HepG2 (cell line): Measurements from ENCODE around the gene SIAH2.

Experiments used
- CREB1 ChIP-seq, 2 experiments: fragments of 450-650 bp in 1 of 2; IDR thresholded peaks; 2 replicates each; pipeline ENCODE4 v1.6.1; 2016 to 2017; ENCODE audit warnings: control low read depth in 1 of 2, mild to moderate bottlenecking in 1 of 2, missing compliant biosample characterization in 1 of 2, missing genetic modification characterization in 1 of 2
- EZH2 ChIP-seq: conservative IDR thresholded peaks from 2 replicates; pipeline ENCODE4 v1.6.1; 2012; ENCODE audit warnings: mild to moderate bottlenecking, low read depth, low read length, moderate library complexity
- GABPA ChIP-seq, 2 experiments: IDR thresholded peaks; 2 replicates each; pipeline ENCODE4 v1.6.1; 2011 to 2016; ENCODE audit warnings: low read depth in 2 of 2, low read length in 1 of 2, missing biosample characterization in 1 of 2, missing genetic modification characterization in 1 of 2
- SAP130 ChIP-seq: IDR thresholded peaks from 2 replicates; pipeline ENCODE4 v1.6.1; 2016; ENCODE audit warnings: low read depth
- ZNF83 ChIP-seq: sonication (generic); formaldehyde crosslinking; IDR thresholded peaks from 2 replicates; pipeline ENCODE4 v1.4.0; 2020; ENCODE audit warnings: missing genetic modification reagents, mild to moderate bottlenecking, borderline replicate concordance
- TF ChIP-seq, protein P1 (sequence below): sonication (generic); formaldehyde crosslinking; conservative IDR thresholded peaks from 2 replicates; pipeline ENCODE4 v1.8.0; 2022; ENCODE audit warnings: mild to moderate bottlenecking, moderate library complexity, missing genetic modification reagents
- TF ChIP-seq, protein P2 (sequence below): IDR thresholded peaks from 2 replicates; pipeline ENCODE4 v1.6.1; 2016; ENCODE audit warnings: low read depth, borderline replicate concordance
- TF ChIP-seq, protein P3 (sequence below): sonication (generic); formaldehyde crosslinking; IDR thresholded peaks from 2 replicates; pipeline ENCODE4 v1.5.0; 2020; ENCODE audit warnings: mild to moderate bottlenecking, missing genetic modification reagents, moderate library complexity
- TF ChIP-seq, protein P4 (sequence below): sonication (generic); formaldehyde crosslinking; IDR thresholded peaks from 2 replicates; pipeline ENCODE4 v1.4.0; 2020; ENCODE audit warnings: mild to moderate bottlenecking, missing genetic modification reagents, borderline replicate concordance
- TF ChIP-seq, protein P5 (sequence below): sonication (generic); formaldehyde crosslinking; IDR thresholded peaks from 2 replicates; pipeline ENCODE4 v1.4.0; 2020; ENCODE audit warnings: missing genetic modification reagents
- TF ChIP-seq, protein P6 (sequence below): sonication (generic); formaldehyde crosslinking; IDR thresholded peaks from 2 replicates; pipeline ENCODE4 v1.8.1; 2023; ENCODE audit warnings: missing genetic modification reagents, inconsistent platforms, borderline replicate concordance

DNA sequence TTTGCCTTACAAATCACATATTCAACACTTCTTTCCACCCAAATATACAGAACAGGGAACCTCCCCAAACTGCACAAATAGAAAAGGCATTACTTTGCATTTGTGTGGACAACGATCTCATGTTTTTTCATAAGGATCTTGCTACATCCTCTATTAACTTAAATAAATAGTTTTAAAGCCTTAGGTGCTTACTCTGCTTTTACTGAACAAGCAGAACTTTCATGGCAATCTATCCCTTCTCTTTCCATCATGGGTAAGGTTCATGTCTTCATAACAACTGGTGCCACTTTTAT, 18.1 kb downstream of the SIAH2 start:
- TF ChIP-seq, protein P1, sequence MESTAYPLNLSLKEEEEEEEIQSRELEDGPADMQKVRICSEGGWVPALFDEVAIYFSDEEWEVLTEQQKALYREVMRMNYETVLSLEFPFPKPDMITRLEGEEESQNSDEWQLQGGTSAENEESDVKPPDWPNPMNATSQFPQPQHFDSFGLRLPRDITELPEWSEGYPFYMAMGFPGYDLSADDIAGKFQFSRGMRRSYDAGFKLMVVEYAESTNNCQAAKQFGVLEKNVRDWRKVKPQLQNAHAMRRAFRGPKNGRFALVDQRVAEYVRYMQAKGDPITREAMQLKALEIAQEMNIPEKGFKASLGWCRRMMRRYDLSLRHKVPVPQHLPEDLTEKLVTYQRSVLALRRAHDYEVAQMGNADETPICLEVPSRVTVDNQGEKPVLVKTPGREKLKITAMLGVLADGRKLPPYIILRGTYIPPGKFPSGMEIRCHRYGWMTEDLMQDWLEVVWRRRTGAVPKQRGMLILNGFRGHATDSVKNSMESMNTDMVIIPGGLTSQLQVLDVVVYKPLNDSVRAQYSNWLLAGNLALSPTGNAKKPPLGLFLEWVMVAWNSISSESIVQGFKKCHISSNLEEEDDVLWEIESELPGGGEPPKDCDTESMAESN (CRISPR knock-in tag), result no peak
- TF ChIP-seq GABPA (IDR thresholded peaks at IDR 0.05; ENCODE audit: low read depth, low read length) (no peak), GABPA (CRISPR knock-in tag; IDR thresholded peaks at IDR 0.05; ENCODE audit: low read depth) (no peak), EZH2 (no peak), CREB1 (IDR thresholded peaks at IDR 0.05) (no peak), CREB1 (CRISPR knock-in tag; IDR thresholded peaks at IDR 0.05) (no peak), ZNF83 (CRISPR knock-in tag) (no peak), SAP130 (CRISPR knock-in tag) (no peak)
- TF ChIP-seq, protein P2, sequence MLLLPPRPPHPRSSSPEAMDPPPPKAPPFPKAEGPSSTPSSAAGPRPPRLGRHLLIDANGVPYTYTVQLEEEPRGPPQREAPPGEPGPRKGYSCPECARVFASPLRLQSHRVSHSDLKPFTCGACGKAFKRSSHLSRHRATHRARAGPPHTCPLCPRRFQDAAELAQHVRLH (CRISPR knock-in tag), result no peak
- TF ChIP-seq, protein P3, sequence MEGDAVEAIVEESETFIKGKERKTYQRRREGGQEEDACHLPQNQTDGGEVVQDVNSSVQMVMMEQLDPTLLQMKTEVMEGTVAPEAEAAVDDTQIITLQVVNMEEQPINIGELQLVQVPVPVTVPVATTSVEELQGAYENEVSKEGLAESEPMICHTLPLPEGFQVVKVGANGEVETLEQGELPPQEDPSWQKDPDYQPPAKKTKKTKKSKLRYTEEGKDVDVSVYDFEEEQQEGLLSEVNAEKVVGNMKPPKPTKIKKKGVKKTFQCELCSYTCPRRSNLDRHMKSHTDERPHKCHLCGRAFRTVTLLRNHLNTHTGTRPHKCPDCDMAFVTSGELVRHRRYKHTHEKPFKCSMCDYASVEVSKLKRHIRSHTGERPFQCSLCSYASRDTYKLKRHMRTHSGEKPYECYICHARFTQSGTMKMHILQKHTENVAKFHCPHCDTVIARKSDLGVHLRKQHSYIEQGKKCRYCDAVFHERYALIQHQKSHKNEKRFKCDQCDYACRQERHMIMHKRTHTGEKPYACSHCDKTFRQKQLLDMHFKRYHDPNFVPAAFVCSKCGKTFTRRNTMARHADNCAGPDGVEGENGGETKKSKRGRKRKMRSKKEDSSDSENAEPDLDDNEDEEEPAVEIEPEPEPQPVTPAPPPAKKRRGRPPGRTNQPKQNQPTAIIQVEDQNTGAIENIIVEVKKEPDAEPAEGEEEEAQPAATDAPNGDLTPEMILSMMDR (CRISPR knock-in tag), result no peak
- TF ChIP-seq, protein P4, sequence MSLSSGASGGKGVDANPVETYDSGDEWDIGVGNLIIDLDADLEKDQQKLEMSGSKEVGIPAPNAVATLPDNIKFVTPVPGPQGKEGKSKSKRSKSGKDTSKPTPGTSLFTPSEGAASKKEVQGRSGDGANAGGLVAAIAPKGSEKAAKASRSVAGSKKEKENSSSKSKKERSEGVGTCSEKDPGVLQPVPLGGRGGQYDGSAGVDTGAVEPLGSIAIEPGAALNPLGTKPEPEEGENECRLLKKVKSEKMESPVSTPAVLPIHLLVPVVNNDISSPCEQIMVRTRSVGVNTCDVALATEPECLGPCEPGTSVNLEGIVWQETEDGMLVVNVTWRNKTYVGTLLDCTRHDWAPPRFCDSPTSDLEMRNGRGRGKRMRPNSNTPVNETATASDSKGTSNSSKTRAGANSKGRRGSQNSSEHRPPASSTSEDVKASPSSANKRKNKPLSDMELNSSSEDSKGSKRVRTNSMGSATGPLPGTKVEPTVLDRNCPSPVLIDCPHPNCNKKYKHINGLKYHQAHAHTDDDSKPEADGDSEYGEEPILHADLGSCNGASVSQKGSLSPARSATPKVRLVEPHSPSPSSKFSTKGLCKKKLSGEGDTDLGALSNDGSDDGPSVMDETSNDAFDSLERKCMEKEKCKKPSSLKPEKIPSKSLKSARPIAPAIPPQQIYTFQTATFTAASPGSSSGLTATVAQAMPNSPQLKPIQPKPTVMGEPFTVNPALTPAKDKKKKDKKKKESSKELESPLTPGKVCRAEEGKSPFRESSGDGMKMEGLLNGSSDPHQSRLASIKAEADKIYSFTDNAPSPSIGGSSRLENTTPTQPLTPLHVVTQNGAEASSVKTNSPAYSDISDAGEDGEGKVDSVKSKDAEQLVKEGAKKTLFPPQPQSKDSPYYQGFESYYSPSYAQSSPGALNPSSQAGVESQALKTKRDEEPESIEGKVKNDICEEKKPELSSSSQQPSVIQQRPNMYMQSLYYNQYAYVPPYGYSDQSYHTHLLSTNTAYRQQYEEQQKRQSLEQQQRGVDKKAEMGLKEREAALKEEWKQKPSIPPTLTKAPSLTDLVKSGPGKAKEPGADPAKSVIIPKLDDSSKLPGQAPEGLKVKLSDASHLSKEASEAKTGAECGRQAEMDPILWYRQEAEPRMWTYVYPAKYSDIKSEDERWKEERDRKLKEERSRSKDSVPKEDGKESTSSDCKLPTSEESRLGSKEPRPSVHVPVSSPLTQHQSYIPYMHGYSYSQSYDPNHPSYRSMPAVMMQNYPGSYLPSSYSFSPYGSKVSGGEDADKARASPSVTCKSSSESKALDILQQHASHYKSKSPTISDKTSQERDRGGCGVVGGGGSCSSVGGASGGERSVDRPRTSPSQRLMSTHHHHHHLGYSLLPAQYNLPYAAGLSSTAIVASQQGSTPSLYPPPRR, result no peak
- TF ChIP-seq, protein P5, sequence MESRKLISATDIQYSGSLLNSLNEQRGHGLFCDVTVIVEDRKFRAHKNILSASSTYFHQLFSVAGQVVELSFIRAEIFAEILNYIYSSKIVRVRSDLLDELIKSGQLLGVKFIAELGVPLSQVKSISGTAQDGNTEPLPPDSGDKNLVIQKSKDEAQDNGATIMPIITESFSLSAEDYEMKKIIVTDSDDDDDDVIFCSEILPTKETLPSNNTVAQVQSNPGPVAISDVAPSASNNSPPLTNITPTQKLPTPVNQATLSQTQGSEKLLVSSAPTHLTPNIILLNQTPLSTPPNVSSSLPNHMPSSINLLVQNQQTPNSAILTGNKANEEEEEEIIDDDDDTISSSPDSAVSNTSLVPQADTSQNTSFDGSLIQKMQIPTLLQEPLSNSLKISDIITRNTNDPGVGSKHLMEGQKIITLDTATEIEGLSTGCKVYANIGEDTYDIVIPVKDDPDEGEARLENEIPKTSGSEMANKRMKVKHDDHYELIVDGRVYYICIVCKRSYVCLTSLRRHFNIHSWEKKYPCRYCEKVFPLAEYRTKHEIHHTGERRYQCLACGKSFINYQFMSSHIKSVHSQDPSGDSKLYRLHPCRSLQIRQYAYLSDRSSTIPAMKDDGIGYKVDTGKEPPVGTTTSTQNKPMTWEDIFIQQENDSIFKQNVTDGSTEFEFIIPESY (CRISPR knock-in tag), result no peak
- TF ChIP-seq, protein P6, sequence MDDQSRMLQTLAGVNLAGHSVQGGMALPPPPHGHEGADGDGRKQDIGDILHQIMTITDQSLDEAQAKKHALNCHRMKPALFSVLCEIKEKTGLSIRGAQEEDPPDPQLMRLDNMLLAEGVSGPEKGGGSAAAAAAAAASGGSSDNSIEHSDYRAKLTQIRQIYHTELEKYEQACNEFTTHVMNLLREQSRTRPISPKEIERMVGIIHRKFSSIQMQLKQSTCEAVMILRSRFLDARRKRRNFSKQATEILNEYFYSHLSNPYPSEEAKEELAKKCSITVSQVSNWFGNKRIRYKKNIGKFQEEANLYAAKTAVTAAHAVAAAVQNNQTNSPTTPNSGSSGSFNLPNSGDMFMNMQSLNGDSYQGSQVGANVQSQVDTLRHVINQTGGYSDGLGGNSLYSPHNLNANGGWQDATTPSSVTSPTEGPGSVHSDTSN (CRISPR knock-in tag), result no peak
